ENCODE measurements around the gene HINFP. TPM values are rescaled to one million over a fixed set of nuclear protein-coding genes. Genes with fewer than 3 reads are reported as not detected.

The HINFP gene
- total RNA-seq, 1 experiment from 2014 or later = 38.1 TPM

- Histone ChIP-seq H3K9me3 (ENCODE audit: control insufficient read depth in 1 of 2, insufficient read depth in 1 of 2, low read depth in 1 of 2, low read length in 2 of 2) (no peaks in the 10 kb centered on the region), H3K36me3 (ENCODE audit: control insufficient read depth in 1 of 2, insufficient read depth in 2 of 2, low read length in 2 of 2) (peaks cover 10 to 28% of the 10 kb centered on the region in 2 experiments; a peak in 3 of 4 replicates), H3K4me3 (replicated peaks in 1 of 2; ENCODE audit: low read depth in 1 of 2, low read length in 2 of 2) (no peak overlapping the region), H3K79me2 (ENCODE audit: insufficient read depth, low read length) (peaks cover 32% of the 10 kb centered on the region), H3K27ac (ENCODE audit: low read depth, low read length) (peak overlapping the region; percentile 93), H3K27me3 (ENCODE audit: insufficient read depth, low read length) (no peaks in the 10 kb centered on the region), H3K4me1 (ENCODE audit: control insufficient read depth in 1 of 2, insufficient read depth in 2 of 2, low read length in 2 of 2) (peaks cover 19 to 32% of the 10 kb centered on the region in 2 experiments), H3K4me2 (ENCODE audit: low read length) (peak overlapping the region; percentile 80; the same call in 1 of the 2 replicates), H4K20me1 (ENCODE audit: insufficient read depth) (peaks cover 11% of the 10 kb centered on the region; the same call in 1 of the 2 replicates), H3K9ac (ENCODE audit: low read length) (no peak overlapping the region), H2AFZ (ENCODE audit: low read depth, low read length, poor library complexity, severe bottlenecking) (no peak overlapping the region), H3K9me2 (ENCODE audit: insufficient read depth) (no peaks in the 10 kb centered on the region)
- CTCF ChIA-PET = no interaction called here
- RAD21 ChIA-PET (ENCODE audit: low non-redundant PET in 1 of 2, low total read pairs in 2 of 2, uncharacterized antibody in 2 of 2, unreplicated experiment in 2 of 2) = no interaction called here
- intact Hi-C loops (cut with micrococcal nuclease) = no loop called here
- TF ChIP-seq POLR2AphosphoS5 (IDR thresholded peaks at IDR 0.05; ENCODE audit: low read depth, low read length) = peak; percentile 51; the same call in 1 of the 2 replicates
- TF ChIP-seq ZFX (IDR thresholded peaks at IDR 0.05) = no peak
- TF ChIP-seq REST (IDR thresholded peaks at IDR 0.05; ENCODE audit: low read depth) = no peak
- no peak for TF ChIP-seq ZNF274 (IDR thresholded peaks at IDR 0.05; ENCODE audit: low read depth, low read length)
- no peak for TF ChIP-seq ELF1 (IDR thresholded peaks at IDR 0.05; ENCODE audit: borderline replicate concordance, low read depth)
- TF ChIP-seq EZH2 (IDR thresholded peaks at IDR 0.05) = no peak
- BruUV-seq (replicated peaks) = no TSS peak
- DNase-seq (ENCODE audit: low read depth, low spot score) (no peak), ATAC-seq (no peak)
- POLR2A ChIA-PET = interaction anchor here (0.7 to 1.2 kb wide), 4 partner anchors 7 to 30 kb away, joined by 3 to 4 read pairs (median 3); partner anchors contain the start of gene VPS11
Measured at GRCh38 chr11:119091966-119092879, 29.2 kb upstream of the HINFP start.

All from HCT116 (cell line).